IMR-90 (cell line): ENCODE data around the gene TMEM117. TPM values are rescaled to one million over a fixed set of nuclear protein-coding genes. Genes with fewer than 3 reads are reported as not detected.

ENCODE experiments used
- ATAC-seq: fragments of 200-7000 bp; cut with Tn5 transposase; 2 replicates; pipeline ENCODE4 v1.9.1; 2020; ENCODE audit warnings: low read depth, mild to moderate bottlenecking, moderate library complexity
- BruUV-seq: library from RNA; stranded (reverse); fragments of 400-500 nt; replicated peaks from 2 replicates; lab custom pipeline; 2021; lab: Mats Ljungman, UMichigan
- CTCF ChIA-PET: fragments of 300-600 bp; formaldehyde crosslinking; extraction: SDS; loops from one replicate; lab custom pipeline; 2021; ENCODE audit warnings: antibody characterized with exemption; lab: Yijun Ruan, JAX
- POLR2A ChIA-PET: fragments of 300-600 bp; sonication (Branson Sonifier 250); formaldehyde crosslinking; loops from one replicate; lab custom pipeline; 2022; ENCODE audit warnings: antibody characterized with exemption; ENCODE audit not compliant: unreplicated experiment; lab: Charles Lee
- DNase-seq: peaks from one replicate; pipeline ENCODE4 v3.0.0; 2013
- H2AFZ ChIP-seq: replicated peaks from 2 replicates; pipeline ENCODE3; 2013; ENCODE audit warnings: low read length, mild to moderate bottlenecking; ENCODE audit not compliant: poor library complexity
- H2AK5ac ChIP-seq: 2 replicates; pipeline ENCODE4 v1.6.1; 2013; ENCODE audit warnings: low read depth, low read length, inconsistent platforms
- H2AK9ac ChIP-seq: replicated peaks from 2 replicates; pipeline ENCODE3; 2013; ENCODE audit warnings: mild to moderate bottlenecking, low read depth, low read length, moderate library complexity; ENCODE audit not compliant: poor library complexity
- H2BK120ac ChIP-seq: 2 replicates; pipeline ENCODE4 v1.6.1; 2013; ENCODE audit warnings: low read depth, low read length, inconsistent platforms
- H2BK15ac ChIP-seq: 3 replicates; pipeline ENCODE4 v1.6.1; 2013; ENCODE audit warnings: low read depth, low read length, inconsistent platforms
- H2BK20ac ChIP-seq: 2 replicates; pipeline ENCODE4 v1.6.1; 2013; ENCODE audit warnings: low read depth, mild to moderate bottlenecking, inconsistent platforms, low read length, moderate library complexity
- H2BK5ac ChIP-seq: 2 replicates; pipeline ENCODE4 v1.6.1; 2013; ENCODE audit warnings: mild to moderate bottlenecking, low read depth, low read length, inconsistent platforms; ENCODE audit not compliant: poor library complexity, severe bottlenecking
- H3K14ac ChIP-seq: replicated peaks from 2 replicates; pipeline ENCODE4 v1.6.1; 2013; ENCODE audit warnings: low read depth, low read length, inconsistent platforms
- H3K18ac ChIP-seq: 2 replicates; pipeline ENCODE4 v1.6.1; 2013; ENCODE audit warnings: low read depth, low read length, control low read depth
- H3K23ac ChIP-seq: 2 replicates; pipeline ENCODE4 v1.6.1; 2013; ENCODE audit warnings: low read depth, low read length, inconsistent platforms
- H3K27ac ChIP-seq: 2 replicates; pipeline ENCODE4 v1.5.1; 2013; ENCODE audit warnings: mild to moderate bottlenecking, control low read depth, low read length; ENCODE audit not compliant: insufficient read depth
- H3K27me3 ChIP-seq: 2 replicates; pipeline ENCODE4 v1.6.1; 2013; ENCODE audit warnings: low read length; ENCODE audit not compliant: control insufficient read depth, insufficient read depth
- H3K36me3 ChIP-seq: 2 replicates; pipeline ENCODE4 v1.6.1; 2013; ENCODE audit warnings: low read length, mixed read lengths; ENCODE audit not compliant: control insufficient read depth, insufficient read depth
- H3K4ac ChIP-seq: 2 replicates; pipeline ENCODE4 v1.6.1; 2013; ENCODE audit warnings: low read depth, low read length, inconsistent platforms
- H3K4me1 ChIP-seq: 2 replicates; pipeline ENCODE4 v1.6.1; 2013; ENCODE audit warnings: low read length, mixed read lengths; ENCODE audit not compliant: control insufficient read depth, insufficient read depth
- H3K4me2 ChIP-seq: 2 replicates; pipeline ENCODE4 v1.6.1; 2013; ENCODE audit warnings: low read depth, mild to moderate bottlenecking, control low read depth, low read length, moderate library complexity
- H3K4me3 ChIP-seq: 2 replicates; pipeline ENCODE4 v1.5.1; 2013; ENCODE audit warnings: low read depth, mild to moderate bottlenecking, control low read depth, low read length, moderate library complexity; ENCODE audit not compliant: insufficient read depth
- H3K56ac ChIP-seq: 2 replicates; pipeline ENCODE4 v1.6.1; 2013; ENCODE audit warnings: low read length, inconsistent platforms; ENCODE audit not compliant: insufficient read depth; ENCODE audit errors: extremely low read depth
- H3K79me1 ChIP-seq, 2 experiments: 2 replicates each; pipeline ENCODE4 v1.6.1; 2013; ENCODE audit warnings: low read length in 2 of 2, inconsistent platforms in 1 of 2, low read depth in 1 of 2
- H3K9ac ChIP-seq: 2 replicates; pipeline ENCODE4 v1.6.1; 2013; ENCODE audit warnings: low read depth, low read length, control low read depth
- H3K9me1 ChIP-seq: 2 replicates; pipeline ENCODE4 v1.6.1; 2013; ENCODE audit warnings: low read length, inconsistent platforms; ENCODE audit not compliant: insufficient read depth
- H3K9me3 ChIP-seq: 2 replicates; pipeline ENCODE4 v1.6.1; 2013; ENCODE audit warnings: low read length; ENCODE audit not compliant: control insufficient read depth, insufficient read depth
- H4K20me1 ChIP-seq: 2 replicates; pipeline ENCODE4 v1.6.1; 2013; ENCODE audit warnings: low read length, inconsistent platforms; ENCODE audit not compliant: insufficient read depth
- H4K5ac ChIP-seq: 2 replicates; pipeline ENCODE4 v1.6.1; 2013; ENCODE audit warnings: mild to moderate bottlenecking, low read depth, low read length, control low read depth
- H4K8ac ChIP-seq, 2 experiments: 2 replicates each; pipeline ENCODE4 v1.6.1; 2013; ENCODE audit warnings: low read depth in 2 of 2, low read length in 2 of 2, control low read depth in 1 of 2, inconsistent platforms in 1 of 2
- H4K91ac ChIP-seq: 2 replicates; pipeline ENCODE4 v1.6.1; 2013; ENCODE audit warnings: low read depth, low read length, inconsistent platforms; ENCODE audit not compliant: insufficient read depth
- BHLHE40 ChIP-seq: fragments of 150-350 bp; IDR thresholded peaks from 2 replicates; pipeline ENCODE4 v1.6.1; 2016; ENCODE audit warnings: mild to moderate bottlenecking, low read depth, low read length
- CEBPB ChIP-seq: IDR thresholded peaks from 2 replicates; pipeline ENCODE4 v1.6.1; 2012; ENCODE audit warnings: low read depth, low read length, improper control_type of control experiment
- CHD1 ChIP-seq: IDR thresholded peaks from 2 replicates; pipeline ENCODE4 v1.6.1; 2012; ENCODE audit warnings: low read depth, low read length, improper control_type of control experiment
- CTCF ChIP-seq: conservative IDR thresholded peaks from 2 replicates; pipeline ENCODE4 v1.5.1; 2012; ENCODE audit warnings: mild to moderate bottlenecking, low read depth, low read length, improper control_type of control experiment
- FOS ChIP-seq: fragments of 150-350 bp; IDR thresholded peaks from 2 replicates; pipeline ENCODE4 v1.6.1; 2016; ENCODE audit warnings: low read depth, low read length
- MAFK ChIP-seq: IDR thresholded peaks from 2 replicates; pipeline ENCODE4 v1.6.1; 2012; ENCODE audit warnings: low read depth, low read length, improper control_type of control experiment
- MAZ ChIP-seq: IDR thresholded peaks from 2 replicates; pipeline ENCODE4 v1.6.1; 2012; ENCODE audit warnings: low read depth, mild to moderate bottlenecking, low read length, improper control_type of control experiment, moderate library complexity, borderline replicate concordance
- MXI1 ChIP-seq: IDR thresholded peaks from 2 replicates; pipeline ENCODE4 v1.6.1; 2012; ENCODE audit warnings: low read depth, mild to moderate bottlenecking, low read length, moderate library complexity, borderline replicate concordance
- NFE2L2 ChIP-seq: fragments of 150-350 bp; IDR thresholded peaks from 2 replicates; pipeline ENCODE4 v1.6.1; 2016; ENCODE audit warnings: low read depth, mild to moderate bottlenecking, low read length
- POLR2A ChIP-seq: IDR thresholded peaks from 2 replicates; pipeline ENCODE4 v1.6.1; 2012; ENCODE audit warnings: mild to moderate bottlenecking, low read depth, low read length
- RAD21 ChIP-seq: IDR thresholded peaks from 2 replicates; pipeline ENCODE4 v1.6.1; 2012; ENCODE audit warnings: low read length, improper control_type of control experiment
- RCOR1 ChIP-seq: IDR thresholded peaks from 2 replicates; pipeline ENCODE4 v1.6.1; 2012; ENCODE audit warnings: mild to moderate bottlenecking, low read length, improper control_type of control experiment; ENCODE audit not compliant: insufficient replicate concordance
- RFX5 ChIP-seq: IDR thresholded peaks from 2 replicates; pipeline ENCODE4 v1.8.0; 2012; ENCODE audit warnings: low read depth, mild to moderate bottlenecking, low read length, moderate library complexity
- SMC3 ChIP-seq: fragments of 150-350 bp; IDR thresholded peaks from 2 replicates; pipeline ENCODE4 v1.6.1; 2016; ENCODE audit warnings: low read depth, mild to moderate bottlenecking, antibody characterized with exemption, low read length, moderate library complexity
- WGBS, 2 experiments: methylation state at CpG; one replicate each; pipeline versions ENCODE4 v1.1.5 to v1.1.7; 2013; ENCODE audit warnings: missing lambda C conversion rate in 2 of 2; ENCODE audit not compliant: insufficient read length in 1 of 2; ENCODE audit errors: extremely low coverage in 2 of 2; 5-methylcytosine and 5-hydroxymethylcytosine counted together
- dilution Hi-C: fragments of 300-500 bp; cut with HindIII; formaldehyde crosslinking; loops from one replicate; pipeline ENCODE4 v1.14.3; 2018; ENCODE audit warnings: low sequenced_read_pairs; ENCODE audit not compliant: unreplicated experiment
- in situ Hi-C: fragments of 300-500 bp; cut with MboI; formaldehyde crosslinking; loops from 3 replicates; pipeline ENCODE4 v1.14.3; 2019; ENCODE audit warnings: low sequenced_read_pairs, inconsistent platforms, mixed read lengths
- intact Hi-C: fragments of 100-400 bp; cut with micrococcal nuclease; formaldehyde crosslinking; loops from 2 replicates; pipeline ENCODE4 v1.10.0; 2022
- polyA plus RNA-seq, 3 experiments: library from polyadenylated mRNA; depleted of rRNA; stranded (reverse); fragments of >200 nt; gene quantifications; 2 replicates each; pipeline ENCODE4 v1.2.3, GENCODE V29; 2012; ENCODE audit warnings: low replicate concordance in 1 of 3
- total RNA-seq: library from RNA; depleted of rRNA; stranded (reverse); fragments of >200 nt; gene quantifications from 2 replicates; pipeline ENCODE4 v1.2.3, GENCODE V29; 2012
- TF ChIP-seq, protein P1 (sequence below): fragments of 150-350 bp; IDR thresholded peaks from 2 replicates; pipeline ENCODE4 v1.6.1; 2017; ENCODE audit warnings: mild to moderate bottlenecking, antibody characterized with exemption, low read length, low read depth
- TF ChIP-seq, protein P2 (sequence below): fragments of 150-350 bp; IDR thresholded peaks from 2 replicates; pipeline ENCODE4 v1.6.1; 2016; ENCODE audit warnings: low read depth, mild to moderate bottlenecking, low read length, moderate library complexity, borderline replicate concordance

Gene TMEM117
- total and polyA plus RNA-seq, 2 of the 4 experiments (the other 2 are of a cell fraction) = 8.7 to 21.0 TPM

- H3K79me1 ChIP-seq = no peaks in the 10 kb centered on the region
- H3K9me3 ChIP-seq = no peaks in the 10 kb centered on the region
- ChIA-PET CTCF (interaction anchor here (1.2 kb wide), 1 partner anchor 563 kb away, joined by 3 read pairs; no protein-coding TSS in a partner anchor), POLR2A (no interaction called here)
- no peak overlapping the region for H2BK120ac ChIP-seq
- no peak overlapping the region for H3K27ac ChIP-seq
- H2AFZ ChIP-seq = no peak overlapping the region
- no peak for TF ChIP-seq FOS
- no peak for TF ChIP-seq BHLHE40
- TF ChIP-seq NFE2L2 = no peak
- TF ChIP-seq, protein P1, sequence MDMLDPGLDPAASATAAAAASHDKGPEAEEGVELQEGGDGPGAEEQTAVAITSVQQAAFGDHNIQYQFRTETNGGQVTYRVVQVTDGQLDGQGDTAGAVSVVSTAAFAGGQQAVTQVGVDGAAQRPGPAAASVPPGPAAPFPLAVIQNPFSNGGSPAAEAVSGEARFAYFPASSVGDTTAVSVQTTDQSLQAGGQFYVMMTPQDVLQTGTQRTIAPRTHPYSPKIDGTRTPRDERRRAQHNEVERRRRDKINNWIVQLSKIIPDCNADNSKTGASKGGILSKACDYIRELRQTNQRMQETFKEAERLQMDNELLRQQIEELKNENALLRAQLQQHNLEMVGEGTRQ = no peak
- no peak for TF ChIP-seq RCOR1
- no peak for TF ChIP-seq RFX5
- no peak for TF ChIP-seq CHD1
- TF ChIP-seq CTCF = no peak
- TF ChIP-seq, protein P2, sequence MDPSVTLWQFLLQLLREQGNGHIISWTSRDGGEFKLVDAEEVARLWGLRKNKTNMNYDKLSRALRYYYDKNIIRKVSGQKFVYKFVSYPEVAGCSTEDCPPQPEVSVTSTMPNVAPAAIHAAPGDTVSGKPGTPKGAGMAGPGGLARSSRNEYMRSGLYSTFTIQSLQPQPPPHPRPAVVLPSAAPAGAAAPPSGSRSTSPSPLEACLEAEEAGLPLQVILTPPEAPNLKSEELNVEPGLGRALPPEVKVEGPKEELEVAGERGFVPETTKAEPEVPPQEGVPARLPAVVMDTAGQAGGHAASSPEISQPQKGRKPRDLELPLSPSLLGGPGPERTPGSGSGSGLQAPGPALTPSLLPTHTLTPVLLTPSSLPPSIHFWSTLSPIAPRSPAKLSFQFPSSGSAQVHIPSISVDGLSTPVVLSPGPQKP = no peak
- no peak for TF ChIP-seq SMC3
- no peak for TF ChIP-seq MAZ
- no peak for TF ChIP-seq CEBPB
- TF ChIP-seq RAD21 = no peak
- TF ChIP-seq MXI1 = no peak
- no peak for TF ChIP-seq POLR2A
- no peak for TF ChIP-seq MAFK
- no peak overlapping the region for H4K5ac ChIP-seq
- no peak overlapping the region for H2BK5ac ChIP-seq
- no peaks in the 10 kb centered on the region for H3K4me1 ChIP-seq
- H3K9me1 ChIP-seq = no peaks in the 10 kb centered on the region
- H2AK9ac ChIP-seq = no peak overlapping the region
- no peak overlapping the region for H3K4ac ChIP-seq
- ATAC-seq (no peak), DNase-seq (no peak)
- no peaks in the 10 kb centered on the region for H3K27me3 ChIP-seq
- in situ Hi-C loops = no loop called here
- H3K36me3 ChIP-seq = no peaks in the 10 kb centered on the region
- H3K14ac ChIP-seq = no peak overlapping the region
- dilution Hi-C loops = no loop called here
- no peak overlapping the region for H3K9ac ChIP-seq
- H3K4me2 ChIP-seq = no peak overlapping the region
- H2AK5ac ChIP-seq = no peak overlapping the region
- WGBS, 2 experiments = 59% methylated on average over 2 of the region's 4 CpGs; no CpG with 5 or more reads in 1 of the 2 experiments
- H3K4me3 ChIP-seq = no peak overlapping the region
- H3K56ac ChIP-seq = no peak overlapping the region
- no peak overlapping the region for H4K91ac ChIP-seq
- H3K18ac ChIP-seq = no peak overlapping the region
- no peak overlapping the region for H4K8ac ChIP-seq
- H2BK20ac ChIP-seq = no peak overlapping the region
- H3K23ac ChIP-seq = no peak overlapping the region
- H2BK15ac ChIP-seq = no peak overlapping the region
- BruUV-seq = no TSS peak
- H4K20me1 ChIP-seq = no peaks in the 10 kb centered on the region
- intact Hi-C loops = no loop called here
These were observed 550.1 kb downstream of the TMEM117 start for GRCh38 chr12:44385964-44386363.
